Activated CD8-positive, alpha-beta memory T cell treated with anti-CD3 and anti-CD28 coated beads for 24 hours (primary cell): ENCODE results near the gene PUS1.
"Not testable (repeated sequence)": the region's sequence is repeated elsewhere in the genome, so short reads cannot be mapped to it uniquely, and the experiment has no call there.

Experiments used
- DNase-seq: peaks from one replicate; pipeline ENCODE4 v3.0.0-alpha.2; 2020

PUS1 gene

DNA sequence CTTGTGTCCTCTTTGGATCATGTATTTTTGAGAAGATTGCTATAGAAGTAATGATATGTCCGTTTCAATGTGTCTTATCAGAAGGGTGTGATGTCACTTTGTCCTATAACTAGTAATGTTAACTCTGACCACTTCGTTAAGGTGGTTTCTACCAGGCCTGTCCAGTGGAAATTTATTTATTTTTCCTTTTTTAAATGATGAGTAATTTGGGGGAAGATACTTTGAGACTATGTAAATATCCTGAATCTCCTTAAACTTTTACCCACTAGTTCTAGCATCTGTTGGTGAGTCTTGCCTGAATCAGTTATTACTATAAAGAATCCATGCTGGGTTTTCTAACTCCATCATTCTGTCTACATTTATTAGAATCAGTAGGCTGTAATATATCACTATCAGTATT, 36.0 kb downstream of the PUS1 start:
- no peak for DNase-seq

DNA sequence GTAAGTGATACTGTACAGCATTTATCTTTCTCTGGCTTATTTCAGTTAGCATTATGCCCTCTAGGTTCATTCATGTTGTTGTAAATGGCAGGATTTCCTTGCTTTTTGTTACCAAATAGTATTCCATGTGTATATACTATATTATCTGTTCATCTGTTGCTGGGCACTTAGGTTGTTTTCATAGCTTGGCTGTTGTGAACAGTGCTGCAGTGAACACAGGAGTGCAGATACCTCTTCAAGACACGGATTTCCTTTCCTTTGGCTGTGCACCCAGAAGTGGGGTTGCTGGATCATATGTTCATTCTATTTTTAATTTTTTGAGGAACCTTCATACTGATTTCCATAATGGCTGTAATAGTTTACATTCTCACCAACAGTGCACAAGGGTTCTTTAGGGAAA, 42.1 kb downstream of the PUS1 start:
- DNase-seq, result no peak

DNA sequence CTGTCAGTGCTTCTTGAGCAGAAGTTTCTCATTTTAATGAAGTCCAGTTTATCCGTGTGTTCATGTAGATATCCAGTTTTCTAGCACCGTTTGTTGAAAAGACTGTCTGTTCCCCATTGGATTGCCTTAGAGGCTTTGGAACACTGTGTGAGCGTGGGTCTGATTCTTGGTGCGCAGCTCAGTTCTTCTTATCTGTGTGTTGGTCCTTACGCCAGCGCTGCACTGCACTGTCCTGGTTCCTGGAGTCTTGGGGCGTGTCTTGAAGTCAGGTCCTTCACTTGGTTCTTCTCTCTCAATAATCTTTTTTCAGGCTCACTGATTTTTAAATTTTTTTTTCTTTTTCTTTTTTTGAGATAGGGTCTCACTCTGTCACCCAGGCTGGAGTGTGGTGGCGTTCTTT, 46.2 kb downstream of the PUS1 start:
- no peak for DNase-seq

DNA sequence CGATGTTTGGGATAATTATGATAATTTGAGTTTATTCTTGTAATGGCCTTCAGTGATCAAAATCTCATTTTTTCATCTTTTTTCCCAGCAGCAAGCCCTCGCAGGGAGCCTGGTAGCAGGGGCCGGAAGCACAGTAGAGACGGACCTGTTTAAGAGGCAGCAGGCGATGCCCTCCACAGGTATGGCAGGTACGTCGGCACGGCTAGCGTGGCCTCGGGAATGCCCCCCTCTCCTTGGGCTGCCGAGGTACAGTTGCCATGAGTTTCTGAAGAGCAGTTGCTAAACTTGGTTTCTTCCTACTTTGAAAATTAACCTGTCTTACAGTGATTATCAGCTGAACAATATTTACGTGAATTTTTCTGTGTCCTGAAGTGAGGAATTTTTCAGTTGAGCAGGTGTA, 50.5 kb downstream of the PUS1 start:
- DNase-seq, result no peak

DNA sequence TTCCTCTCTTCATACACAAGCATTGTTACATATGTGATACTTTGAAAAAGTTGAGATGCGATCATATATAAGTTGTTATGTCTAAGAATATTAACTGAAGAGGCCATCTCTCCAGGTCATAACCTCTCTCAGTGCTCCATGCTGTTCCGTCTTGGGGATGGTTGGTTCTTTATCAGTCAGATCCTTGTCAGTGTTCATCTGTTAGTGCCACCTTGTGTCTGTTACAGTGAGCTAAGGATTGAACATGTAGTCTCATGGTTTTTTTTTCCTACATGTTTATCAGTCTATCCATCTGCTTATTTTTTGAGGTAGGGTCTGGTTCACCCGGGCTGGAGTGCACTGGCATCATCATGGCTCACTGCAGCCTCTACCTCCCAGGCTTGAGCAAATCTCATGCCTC, 51.2 kb downstream of the PUS1 start:
- no peak for DNase-seq

DNA sequence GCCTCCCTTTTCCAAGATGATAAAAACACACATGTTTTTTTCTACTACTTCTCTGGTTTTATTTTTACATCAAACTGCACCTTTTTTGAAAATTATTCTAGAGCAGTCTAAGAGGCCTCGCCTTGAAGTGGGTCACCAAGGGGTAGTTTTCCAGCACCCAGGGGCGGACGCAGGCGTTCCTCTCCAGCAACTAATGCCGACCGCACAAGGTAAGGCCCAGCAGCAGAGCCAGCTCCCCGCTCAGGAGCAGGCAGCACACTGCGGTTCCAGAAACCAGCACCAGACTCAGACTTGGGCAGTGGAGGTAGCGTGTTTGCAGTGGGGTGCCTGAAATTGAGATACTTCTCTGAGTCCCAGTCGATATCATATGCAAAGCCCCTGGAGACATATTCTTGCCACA, 52.3 kb downstream of the PUS1 start:
- no peak for DNase-seq

DNA sequence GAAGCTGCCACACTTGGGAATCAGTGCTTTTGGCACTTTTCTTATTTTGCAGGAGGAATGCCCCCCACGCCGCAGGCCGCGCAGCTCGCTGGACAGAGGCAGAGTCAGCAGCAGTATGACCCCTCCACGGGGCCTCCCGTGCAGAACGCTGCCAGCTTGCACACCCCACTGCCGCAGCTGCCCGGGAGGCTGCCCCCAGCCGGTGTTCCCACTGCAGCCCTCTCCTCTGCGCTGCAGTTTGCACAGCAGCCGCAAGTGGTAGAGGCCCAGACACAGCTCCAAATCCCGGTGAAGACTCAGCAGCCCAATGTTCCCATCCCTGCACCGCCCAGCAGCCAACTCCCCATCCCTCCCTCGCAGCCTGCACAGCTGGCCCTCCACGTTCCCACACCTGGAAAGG, 53.0 kb downstream of the PUS1 start:
- no peak for DNase-seq

DNA sequence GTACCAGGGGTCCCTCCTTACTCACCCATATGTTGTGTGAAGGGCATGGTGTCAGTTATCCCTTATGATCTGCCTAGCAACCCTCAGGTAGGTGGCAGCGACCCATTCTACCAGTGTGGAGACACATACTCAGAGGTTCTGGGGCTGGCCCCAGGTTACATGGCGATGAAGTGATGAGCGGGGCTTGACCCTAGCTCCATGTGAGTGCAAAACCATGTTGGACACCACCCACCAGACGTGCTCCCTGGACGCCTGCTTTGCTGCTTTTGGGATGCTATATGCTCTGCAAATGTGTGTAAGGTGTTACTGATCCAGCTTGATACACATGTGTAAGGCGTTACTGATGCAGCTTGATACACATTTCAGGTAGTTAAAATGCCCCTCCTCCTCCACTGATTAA, 54.0 kb downstream of the PUS1 start:
- DNase-seq, result no peak

DNA sequence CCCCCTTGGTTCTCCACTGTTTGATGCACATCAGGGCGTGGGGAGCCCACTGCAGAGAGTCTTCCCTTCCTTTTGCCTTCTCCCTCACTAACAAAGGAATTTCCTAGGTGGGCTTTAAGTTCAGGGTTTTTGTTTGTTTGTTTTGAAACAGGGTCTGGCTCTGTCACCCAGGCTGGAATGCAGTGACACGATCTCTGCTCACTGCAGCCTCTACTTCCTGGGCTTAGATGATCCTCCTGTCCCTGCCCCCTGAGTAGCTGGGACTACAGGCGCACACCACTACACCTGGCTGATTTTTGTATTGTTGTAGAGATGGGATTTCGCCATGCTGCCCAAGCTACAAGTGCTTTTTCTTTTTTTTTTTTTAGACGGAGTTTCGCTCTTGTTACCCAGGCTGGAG, 54.5 kb downstream of the PUS1 start:
- no peak for DNase-seq

DNA sequence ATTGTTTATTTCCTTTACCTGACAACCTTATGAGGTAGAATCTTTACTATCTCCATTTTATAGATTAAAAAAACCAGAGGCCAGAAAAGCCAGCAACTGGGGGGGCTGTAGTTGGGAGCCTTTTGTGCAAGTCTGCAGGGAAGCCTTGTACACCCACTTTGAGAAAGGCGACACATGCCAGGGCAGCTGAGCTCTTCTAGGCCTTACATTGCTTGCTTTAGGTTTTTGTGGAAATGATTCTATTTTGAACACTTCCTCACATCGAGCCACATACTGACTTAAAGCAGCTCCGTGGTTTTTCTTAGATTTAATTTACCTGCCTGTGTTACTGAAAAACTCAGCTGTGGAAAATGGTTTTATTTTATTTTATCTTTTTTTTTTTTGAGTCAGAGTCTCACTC, 55.3 kb downstream of the PUS1 start:
- no peak for DNase-seq

DNA sequence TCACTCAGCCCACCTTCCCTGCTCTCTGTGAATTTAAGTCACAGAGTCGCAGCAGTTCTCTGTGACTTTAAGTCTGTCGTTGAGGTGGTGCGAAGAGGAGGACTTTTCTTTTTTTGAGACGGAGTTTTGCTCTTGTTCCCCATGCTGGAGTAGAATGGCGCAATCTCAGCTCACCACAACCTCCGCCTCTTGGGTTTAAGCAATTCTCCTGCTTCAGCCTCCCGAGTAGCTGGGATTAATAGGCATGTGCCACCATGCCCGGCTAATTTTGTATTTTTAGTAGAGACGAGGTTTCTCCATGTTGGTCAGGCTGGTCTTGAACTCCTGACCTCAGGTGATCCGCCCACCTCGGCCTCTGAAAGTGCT, 56.4 kb downstream of the PUS1 start:
- DNase-seq, result not testable (repeated sequence)

DNA sequence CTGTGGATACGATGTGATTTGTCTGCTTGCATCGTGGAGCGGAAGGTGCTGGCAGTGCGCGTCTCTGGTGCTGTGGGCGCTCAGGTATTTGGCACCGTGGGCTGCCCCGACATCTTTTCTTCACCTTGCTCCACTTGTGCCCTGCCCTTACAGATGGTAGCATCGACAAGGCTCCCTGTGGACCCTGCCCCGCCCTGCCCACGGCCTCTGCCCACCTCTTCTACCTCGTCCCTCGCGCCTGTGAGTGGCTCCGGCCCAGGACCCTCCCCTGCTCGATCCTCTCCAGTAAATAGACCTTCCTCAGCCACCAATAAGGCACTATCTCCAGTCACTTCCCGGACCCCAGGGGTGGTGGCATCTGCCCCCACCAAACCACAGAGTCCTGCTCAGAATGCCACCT, 57.3 kb downstream of the PUS1 start:
- DNase-seq, result no peak

DNA sequence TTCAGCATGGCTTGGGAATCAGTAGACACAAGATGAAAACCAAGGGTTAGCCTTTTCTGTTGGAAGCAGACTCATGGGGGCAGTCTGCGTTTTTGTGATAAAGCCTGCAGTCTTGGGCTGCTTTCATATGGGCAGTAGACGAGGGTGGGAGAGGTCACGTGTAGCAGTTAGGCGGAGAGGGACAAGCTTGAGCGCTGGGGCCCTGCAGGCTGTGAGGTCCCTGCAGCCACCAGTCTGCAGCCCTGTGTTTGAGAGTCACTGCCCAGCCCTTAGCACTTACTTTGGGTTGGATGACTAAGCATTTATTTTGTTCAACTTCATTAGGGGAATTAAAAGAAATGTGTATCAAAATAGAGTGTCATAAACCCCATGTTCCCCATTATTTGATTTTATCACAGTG, 57.8 kb downstream of the PUS1 start:
- DNase-seq, result no peak

DNA sequence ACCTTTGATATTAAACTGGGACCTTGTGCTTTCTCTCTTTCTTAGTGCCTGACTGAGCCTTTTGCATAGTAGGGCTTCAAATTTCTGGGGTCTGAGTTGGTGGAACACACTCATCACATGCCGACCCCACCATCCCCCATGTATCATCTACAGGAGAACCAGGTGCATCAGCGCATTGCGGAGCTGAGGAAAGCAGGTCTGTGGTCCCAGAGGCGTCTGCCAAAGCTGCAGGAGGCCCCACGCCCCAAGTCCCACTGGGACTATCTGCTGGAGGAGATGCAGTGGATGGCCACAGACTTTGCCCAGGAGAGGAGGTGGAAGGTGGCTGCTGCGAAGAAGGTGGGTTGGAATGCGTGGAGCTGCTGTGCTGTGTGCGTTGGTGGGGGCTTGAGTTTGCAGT, 58.5 kb downstream of the PUS1 start:
- no peak for DNase-seq

DNA sequence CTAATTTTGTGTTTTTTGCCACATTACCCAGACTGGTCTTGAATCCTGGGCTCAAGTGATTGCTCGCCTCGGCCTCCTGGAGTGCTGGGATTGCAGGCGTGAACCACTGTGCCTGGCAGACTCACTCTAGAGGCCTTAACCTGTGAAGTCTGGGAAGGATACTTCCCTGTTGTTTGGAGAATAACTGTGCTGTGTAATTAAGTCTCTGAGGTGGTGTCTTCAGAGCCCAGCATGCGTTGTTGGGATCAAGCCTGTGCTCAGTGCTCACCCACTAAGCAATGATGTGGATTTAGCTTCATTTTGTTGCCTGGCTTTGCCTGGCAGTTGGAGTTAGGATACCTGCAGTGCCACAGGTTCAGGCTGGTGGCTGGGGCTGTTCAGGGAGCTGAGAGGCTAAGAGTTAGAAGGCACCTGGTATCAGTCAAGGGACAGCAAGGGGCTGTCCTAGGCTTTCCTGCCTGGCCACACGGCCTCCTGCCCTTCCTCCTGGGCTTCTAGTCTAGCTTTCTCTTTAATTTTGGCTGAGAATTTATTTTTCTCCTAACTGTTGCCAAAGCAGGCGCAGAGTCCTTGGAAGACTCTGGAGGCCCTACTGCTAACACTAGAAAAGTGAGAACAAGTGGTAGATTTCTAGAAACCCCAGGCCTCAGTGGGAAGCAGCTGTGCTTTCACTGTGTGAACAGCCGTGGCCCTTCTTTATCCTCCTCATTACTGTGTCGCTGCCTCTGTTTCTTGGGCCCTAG, 59.1 kb downstream of the PUS1 start:
- DNase-seq, result no peak

DNA sequence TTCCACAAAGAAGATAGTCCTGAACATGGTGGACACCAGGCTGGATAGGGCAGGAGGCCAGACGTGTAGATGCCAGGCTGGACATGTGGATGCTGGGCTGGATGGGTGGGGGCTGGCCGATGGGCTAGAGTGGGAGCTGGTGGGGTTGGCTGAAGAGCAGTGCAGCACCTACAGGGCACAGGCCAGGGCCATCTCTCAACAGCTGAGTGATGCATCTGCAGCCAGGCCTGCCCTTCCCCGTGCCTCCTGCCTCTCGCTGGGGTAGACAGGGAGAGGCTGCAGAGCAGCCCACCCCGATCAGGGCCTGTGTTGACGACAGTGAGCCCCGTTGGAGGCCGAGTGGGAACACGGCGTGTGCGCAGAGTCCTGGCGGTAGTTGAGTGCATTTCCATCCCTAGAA, 59.9 kb downstream of the PUS1 start:
- DNase-seq, result no peak

DNA sequence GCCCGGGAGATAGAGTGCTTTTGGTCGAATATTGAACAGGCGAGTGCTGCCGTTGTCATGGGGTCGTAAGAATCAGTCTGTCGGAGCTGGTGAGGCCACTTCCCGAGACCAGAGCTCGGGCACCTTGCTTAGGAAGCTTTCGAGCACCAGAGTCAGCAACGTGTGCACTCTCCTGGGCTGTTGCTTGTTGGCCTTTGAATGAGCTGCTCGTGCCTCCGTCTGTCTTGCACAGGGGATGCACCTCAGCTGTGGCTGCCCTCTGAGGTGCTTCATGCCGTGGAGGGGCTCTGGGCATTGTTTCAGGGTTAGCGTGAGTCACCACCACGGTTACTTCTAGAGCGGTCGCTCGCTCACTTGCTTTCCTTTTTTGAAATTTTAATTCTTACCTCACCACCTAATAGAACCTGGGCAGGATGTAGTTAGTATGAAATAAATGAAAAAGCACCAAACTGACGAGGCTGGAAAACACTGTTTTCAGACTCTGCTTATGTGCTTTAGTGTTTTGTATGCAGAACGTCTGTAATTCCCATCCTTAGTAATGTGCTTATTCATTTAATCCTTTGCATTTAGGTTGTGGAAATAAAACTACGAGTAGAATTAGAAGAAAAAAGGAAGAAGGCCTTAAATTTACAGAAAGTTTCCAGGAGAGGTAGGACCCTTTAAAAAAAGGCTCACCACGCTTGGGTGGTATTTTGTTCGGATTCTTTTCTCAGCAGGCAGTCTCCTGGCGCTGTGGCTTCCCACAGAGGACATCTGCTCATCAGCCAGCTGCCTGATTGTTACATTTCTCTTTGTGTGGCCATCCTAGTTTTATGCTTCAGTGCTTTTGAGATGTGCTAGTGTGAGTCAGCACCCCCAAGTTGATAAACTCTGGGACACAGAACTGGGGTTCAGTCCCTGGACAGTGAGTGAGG, 61.2 kb downstream of the PUS1 start:
- DNase-seq, result peak; percentile 37

DNA sequence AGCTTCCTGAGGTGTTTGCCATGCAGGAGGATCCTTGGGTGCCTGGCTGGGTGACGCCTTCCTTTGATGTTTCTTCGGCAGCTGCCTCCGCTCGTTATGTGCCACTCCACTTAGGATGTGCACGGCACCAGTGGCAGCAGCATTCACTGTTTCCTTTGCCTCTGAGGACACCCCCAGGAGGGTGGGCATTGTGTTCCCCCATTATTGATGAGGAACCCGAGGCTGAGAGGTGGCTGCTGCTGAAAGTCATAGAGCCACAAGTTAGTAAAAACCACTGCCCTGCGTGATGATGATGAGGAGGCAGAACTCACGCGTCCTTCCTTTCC, 61.9 kb downstream of the PUS1 start:
- peak; percentile 35 for DNase-seq

DNA sequence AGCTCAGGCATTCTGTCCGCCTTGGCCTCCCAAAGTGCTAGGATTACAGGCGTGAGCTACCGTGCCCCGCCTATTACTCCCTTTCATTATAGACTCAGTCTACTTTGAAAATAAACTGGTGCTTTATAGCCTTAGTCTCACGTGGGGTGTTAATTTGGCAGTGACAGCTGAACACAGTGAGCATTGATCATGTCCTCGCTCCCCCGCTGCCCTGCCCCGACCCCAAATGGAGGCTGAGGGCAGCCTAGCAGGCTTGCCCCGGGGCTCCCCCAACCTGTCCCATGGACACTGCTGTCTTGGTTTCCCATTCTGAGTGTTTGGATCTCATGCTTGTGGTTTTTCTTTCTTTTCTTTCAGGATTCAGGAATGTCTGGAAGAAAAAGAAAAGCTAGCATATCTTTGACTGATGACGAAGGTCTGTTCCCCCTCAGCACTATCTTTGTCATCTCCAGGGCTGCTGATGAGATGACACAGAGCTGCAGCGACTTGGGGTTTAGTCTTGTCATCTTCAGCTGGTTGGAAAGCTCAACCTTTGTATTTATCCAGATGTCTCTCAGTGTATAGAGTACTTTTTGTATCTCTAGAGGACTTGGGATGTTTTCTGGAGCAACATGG, 62.8 kb downstream of the PUS1 start:
- peak; percentile 5 for DNase-seq

DNA sequence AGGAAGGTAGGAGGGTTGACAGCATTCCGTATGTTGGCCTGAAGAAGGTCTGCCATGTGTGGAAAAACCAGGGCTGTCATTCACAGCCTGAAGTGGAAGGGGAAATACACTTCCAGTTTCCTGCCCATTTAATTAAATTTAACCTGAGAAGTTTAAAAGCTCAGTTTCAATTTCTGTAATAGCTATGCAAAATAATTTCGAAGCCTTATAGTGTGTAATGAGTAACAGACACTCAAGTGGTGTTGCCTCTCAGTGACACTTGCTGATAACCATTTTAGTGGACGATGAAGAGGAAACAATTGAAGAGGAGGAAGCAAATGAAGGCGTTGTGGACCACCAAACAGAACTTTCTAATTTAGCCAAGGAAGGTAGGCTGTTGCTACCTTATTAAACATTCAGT, 65.5 kb downstream of the PUS1 start:
- no peak for DNase-seq
